ENCODE measurements around the gene NUDCD3.

Gene NUDCD3

DNA sequence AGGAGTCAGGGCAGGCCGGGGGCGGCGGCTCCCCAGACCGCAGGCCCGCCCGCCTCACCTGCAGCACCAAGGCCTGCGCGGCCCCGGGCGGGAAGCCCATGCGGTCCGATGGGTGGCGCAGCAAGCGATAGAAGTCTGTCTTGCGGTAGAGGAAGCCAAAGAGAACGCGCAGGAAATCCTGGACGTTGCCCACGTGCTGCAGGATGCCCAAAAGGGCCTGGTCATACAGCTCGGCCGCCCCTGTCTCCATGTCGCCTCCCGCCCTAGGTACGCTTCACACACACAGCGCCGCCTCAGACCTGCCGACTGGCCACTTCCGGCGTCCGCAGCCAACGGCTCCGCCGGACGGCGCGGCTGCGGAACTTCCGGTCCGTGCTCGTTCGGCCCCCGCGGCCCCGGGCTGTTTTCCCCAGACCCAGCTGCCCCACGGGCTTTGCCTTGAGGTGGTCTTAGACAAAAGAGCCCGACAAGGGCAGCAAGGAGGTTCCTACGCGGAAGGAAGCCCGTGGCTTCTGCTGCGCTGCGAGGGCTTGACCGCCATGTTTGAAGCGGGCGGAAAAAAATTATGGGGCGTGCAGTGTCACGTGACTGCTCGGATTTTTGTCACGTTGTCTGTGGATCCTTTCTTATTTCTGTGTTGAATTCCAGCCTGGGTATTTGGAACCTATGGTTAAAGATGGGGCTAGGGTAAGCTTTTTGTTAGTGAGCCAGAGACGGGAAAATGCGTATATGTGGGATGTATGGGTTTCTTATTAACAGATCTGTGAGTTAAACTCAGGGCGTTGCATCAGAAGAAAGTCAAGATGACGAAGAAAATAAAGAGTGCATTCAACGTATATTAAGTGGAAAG lies at the start of gene NUDCD3:
TSS of gene NUDCD3 (minus strand) at position 308 of the 850 bp plus-strand sequence. CDS start at position 250, 58 bp downstream.
- DNase-seq = peak; percentile 83

DNA sequence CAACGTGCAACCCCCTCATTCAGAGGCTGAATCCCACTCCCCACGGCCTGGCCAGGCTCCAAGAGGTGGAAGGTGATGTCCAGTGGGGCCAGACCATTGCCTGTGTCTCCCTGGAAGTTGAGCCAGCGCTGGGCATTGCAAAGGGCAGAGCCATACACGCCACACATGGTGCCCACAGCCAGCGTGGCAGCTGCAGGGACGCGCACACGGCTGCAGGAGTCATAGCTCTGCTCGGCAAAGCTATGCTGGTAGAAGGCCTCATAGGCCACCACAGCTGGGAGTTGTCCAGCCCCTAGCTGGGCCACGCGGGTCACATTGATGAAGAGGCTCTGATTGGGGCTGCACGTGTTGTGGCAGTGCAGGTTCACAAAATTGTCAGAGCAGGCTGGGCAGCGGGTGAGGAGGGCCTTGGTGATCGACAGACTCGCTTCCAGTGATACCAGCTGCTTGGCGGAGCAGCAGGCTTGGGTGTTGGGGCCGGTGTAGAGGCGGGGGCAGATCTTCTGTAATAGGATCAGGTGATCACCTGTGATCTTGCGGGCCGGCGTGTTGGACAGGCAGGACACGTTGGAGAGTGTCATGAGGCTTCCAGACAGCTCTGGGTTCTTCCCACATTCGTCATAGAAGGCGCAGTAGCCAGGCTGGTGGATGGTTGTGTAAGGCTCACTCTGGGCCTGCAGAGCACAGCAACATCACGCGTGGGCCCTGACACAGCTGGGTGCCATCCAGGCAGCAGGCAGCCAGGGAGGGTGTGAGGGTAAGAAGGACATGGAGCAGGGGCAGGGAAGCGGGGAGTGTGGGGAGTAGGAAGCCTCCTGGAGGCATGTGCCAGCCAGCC lies 49.4 kb upstream of the NUDCD3 start:
- no peak for DNase-seq

DNA sequence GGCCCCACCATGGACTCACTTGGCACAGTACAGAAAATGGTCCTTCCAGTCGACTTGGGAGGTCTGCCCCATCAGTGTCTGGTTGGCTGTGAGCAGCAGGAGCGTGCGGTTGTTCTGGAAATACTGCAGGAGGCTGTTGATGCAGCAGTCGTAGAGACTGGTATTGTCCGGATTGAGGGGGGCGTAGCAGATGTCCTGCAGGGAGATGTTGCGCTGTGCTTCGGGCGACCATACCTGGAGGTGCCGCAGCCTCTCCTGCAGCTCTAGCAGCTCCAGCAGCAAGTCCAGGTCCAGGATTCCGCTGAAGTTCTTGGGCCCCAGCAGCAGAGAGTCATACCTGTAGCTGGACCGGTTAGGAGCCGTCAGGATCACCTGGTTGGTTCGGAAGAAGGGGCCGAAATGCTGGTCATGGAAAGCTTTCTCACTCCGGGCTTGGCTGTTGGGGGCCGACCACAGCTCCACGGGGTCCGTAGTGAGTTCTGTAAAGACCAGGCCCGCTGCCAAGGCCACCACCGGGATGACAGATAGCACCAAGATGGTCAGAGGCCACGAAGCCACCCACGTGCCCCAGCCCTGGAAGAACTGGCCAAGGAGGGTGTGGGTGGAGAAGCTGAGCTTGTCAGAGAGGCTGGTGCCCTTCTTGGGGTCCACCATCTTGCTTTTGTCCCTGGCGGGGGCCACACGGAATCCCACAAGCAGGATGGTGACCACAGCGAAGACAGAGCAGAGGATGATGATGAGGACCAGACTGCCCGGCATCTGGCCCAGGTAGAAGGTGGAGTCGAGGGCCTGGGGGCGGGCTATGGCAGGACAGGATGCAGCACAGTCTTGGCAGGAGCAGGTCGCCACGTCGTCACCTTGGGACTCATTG lies 48.6 kb upstream of the NUDCD3 start:
- no peak for DNase-seq

DNA sequence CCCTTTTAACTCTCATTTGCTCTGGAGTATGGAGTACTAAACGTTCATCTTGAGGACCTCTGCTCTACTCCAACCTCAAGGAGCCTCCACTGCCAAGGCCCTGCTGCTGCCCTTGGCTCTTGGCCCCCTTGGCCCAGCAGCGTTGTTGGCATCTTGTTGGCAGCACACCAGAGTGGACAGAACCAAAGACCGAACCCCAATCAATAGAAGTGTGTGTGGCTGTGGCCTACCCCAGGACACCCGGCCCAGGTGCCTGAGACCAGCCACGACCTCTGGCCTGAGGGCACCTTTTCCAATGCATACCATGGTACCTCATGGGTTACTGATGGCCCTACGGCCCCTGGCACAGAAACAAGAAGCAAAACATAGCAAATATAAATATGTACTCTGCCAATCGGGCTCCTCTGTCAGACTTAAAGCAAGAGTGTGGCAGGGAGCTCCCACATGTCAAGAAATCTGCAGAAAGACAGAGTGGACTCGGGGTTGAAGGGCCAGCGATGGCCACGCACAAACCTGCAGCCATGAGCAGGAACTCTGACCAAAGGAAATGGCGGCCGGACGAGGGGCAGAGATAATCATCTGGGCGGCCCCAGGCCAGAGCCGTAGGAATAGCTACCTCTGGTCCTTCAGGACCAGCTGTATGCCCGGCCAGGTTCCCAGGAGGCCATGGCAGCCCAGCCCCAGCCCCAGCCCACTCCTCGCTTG lies 47.8 kb upstream of the NUDCD3 start:
- DNase-seq = no peak

DNA sequence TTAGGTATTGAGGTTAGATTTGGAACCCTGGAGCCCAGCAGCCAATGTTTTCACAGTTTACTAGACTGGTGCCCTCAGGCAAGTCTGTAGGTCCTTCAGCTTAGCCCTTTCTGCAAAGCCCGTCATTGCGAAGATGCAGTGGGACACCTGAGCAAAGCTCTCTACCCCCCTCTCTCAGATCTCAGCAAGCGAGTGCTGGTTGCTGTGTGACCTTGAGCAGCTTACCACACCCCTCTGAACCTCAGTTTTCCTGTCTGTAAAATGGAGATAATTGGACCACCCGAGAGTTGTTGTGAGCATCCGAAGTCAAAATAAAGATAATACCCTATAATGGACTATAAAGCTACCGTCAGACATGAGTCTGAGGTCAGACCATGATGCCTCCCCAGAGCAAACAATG lies 47.0 kb upstream of the NUDCD3 start:
- DNase-seq = no peak

DNA sequence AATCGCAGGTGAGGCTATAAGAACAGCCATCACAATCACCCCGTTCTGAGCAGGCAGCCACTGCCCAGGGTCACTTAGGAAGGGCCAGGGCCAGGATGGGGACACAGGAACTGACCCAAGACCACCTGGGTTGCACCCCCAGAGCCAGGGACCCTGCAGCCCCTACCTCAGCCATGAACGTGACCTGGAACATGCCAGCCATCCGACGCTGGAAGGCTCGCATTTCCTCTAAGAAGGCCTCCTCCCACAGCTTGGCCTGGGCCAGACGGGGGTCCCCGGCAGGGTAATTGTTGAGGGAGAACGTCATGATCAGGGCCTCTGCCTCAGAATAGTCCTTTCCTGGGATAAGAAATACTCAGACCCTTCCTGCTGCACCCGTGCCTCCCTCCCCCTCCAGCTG lies 45.6 kb upstream of the NUDCD3 start:
- DNase-seq = no peak

DNA sequence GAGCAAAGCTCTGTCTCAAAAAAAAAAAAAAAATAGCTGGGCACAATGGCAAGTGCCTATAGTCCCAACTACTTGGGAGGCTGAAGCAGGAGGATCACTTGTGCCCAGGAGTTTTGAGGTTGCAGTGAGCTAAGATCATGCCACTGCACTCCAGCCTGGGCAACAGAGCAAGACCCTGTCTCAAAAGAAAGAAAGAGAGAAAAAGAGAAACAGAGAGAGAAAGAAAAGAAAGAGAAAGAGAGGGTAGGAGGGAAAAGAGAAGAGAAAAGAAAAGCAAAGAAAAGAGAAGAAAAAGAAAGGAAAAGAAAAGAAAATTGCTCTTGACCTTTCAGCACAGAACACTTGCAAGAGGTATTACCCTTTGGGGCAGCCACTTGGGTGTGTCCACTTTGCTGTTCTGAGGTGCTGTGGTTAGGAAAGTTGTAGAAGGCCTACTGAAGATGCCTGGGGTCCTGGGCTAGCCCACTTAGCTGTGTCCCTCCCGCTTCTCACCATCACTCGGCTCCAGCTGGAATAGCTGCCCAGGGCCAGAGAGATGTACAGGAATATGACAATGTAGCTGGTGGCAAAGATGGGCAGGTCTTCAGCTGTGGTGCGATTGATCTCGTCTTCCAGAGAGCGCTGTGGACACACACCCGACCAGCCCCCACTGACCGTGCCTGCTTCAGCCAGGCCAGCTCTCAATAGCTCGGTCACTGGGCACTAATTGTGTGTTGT lies 45.0 kb upstream of the NUDCD3 start:
- DNase-seq = no peak

DNA sequence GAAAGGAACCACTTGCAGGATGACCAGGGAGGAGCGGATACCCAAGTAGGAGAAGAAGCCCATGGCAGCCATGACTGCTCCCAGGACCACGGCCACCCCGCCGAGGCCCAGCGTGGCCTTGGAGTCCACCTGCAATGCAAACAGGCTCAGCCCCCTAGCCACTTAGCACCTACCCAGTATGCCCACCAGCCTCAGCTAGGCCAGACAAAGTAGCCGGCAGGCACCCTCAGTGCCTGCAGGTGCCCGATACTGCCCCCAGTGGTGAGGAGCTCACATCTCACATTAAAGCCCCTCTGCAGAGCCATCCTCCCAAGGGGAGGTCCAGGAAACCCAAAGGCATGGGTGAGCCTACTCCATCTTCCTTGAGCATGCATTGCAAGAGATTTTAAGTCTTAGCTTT lies 44.0 kb upstream of the NUDCD3 start:
- no peak for DNase-seq

DNA sequence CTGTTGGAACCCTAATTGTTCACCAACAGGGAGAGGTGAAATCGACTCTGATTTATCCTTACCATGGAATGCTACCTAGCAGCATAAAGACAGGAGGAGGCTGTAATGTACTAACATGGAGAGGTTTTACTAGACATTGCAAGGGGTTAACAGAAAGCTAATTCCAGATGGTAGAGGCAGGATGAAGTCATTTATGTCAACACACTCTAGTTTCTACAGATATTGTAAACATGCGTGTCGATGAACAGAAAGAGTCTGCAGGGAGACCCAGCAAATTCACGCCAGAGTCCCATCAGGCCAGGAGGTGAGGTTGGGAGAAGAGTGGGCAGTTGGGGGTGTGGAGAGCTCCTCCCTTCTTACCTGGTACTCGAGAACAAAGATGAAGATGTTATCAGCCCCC lies 43.6 kb upstream of the NUDCD3 start:
- no peak for DNase-seq

DNA sequence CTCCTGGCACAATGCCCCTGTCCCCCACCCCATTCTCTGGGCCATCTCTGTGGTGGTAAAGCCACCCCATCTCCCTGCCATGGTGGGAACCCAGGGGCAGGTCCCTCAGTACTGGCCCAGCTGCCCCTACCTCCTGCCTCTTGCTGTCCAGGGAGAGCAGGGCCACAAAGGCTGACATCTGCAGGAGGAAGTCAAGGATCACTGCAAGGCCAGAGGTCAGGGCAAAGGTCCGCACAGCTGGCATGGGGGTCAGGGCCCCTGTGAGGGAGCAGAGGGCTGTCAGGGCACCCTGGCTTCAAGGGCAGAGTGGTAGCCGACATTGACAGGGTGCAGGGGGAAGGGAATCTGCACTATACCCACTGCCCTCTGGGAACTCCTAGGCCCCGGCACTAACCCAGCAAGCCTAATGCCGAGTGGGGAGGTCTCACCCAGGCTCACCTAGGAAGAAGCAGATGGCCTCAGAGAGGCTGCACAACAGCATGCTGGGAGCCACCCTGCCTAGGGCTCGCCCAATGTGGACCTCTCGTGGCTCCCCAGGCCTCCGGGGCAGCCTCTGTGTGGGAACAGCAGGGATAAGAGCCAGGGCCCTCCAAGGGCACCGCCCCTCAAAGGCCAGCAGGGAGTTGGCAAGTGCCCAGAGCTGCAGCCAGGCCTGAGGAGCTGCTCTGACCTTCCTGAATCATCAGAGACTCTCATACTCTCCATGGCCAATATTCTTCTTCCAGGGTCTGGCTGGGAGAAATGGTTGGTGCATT lies 43.0 kb upstream of the NUDCD3 start:
- no peak for DNase-seq

DNA sequence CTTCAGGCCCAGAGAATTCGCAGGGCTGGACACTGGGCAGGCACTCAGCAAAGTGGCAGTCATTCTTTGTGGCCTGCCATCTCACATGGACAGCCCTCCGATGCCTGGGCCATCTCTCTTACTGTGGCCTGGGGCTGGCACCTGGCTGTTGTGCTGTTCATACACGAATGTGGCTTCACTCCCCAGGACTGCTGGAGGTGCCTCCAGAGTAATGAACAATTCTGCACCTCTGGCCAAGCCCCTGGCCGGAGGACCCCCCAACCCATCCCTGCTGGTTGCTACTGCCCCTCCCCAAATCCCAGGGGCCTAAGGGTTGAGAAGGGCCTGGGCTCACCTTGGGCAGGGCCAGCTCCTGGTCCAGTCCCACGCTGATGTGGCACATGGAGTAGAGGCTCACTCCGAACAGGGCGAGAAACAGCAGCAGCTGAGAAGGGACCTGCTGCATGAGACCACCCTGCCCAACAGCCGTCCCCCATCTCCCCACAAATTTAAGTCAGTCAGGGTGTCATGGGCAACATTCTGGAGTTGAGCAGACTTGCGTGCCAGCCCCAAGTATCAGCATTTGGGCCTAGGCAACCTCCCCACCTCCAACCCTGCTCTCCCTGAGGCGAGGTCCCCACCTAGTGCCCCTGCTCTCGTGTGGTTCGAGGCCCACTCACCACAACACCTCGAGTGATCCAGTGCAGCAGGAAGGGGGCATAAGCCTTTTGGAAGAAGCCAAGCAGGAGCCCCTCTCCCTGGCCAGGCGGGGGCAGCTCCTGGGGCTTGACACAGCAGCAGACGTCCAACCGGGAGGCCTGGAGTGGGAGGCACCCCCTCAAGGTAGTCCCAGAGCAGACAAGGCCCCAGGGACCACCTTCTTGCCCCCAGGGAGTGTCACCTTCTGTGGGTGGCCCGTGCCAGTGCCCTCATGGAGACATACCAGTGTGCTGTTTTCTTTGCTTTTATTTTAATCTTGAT lies 41.2 kb upstream of the NUDCD3 start:
- no peak for DNase-seq

DNA sequence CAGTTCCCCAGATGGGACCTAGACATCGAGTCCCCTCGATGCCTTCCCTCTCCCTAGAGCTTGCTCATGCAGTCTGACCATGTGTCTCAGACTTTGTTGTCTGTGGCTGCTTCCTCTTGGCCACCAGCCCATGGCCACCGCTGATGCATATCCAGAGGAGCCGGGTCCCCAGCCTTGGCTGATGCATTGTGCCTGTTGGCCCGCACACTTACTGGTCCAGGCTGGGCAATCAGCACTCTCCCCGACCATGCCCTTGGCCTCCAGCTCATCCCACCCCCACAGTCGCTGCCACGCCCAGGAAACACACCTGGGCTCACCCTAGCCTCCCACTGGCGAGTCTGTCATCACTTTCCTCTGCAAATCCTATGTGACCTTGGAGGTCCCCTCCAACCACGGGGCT lies 40.5 kb upstream of the NUDCD3 start:
- DNase-seq = no peak

DNA sequence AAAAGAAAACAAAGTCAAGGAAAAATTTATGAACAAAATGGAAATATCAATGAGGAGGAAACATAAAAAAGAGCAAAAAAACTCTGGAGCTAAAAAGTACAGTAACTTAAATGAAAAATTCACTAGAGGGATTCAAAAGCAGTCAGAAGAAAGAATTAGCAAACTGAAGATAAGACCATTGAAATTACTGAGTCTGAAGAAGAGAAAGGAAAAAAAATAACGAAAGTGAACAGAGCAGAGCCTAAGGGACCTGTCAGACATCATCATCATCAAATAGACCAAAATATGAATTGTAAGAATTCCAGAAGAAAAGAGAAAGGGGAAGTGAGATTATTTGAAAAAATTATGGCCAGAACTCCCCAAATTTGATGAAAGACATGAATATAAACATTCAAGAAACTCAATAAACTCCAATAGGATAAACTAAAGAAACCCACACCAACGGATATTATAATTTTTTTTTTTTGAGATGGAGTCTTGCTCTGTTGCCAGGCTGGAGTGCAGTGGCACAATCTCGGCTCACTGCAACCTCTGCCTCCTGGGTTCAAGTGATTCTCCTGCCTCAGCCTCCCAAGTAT lies 34.4 kb upstream of the NUDCD3 start:
- no peak for DNase-seq

DNA sequence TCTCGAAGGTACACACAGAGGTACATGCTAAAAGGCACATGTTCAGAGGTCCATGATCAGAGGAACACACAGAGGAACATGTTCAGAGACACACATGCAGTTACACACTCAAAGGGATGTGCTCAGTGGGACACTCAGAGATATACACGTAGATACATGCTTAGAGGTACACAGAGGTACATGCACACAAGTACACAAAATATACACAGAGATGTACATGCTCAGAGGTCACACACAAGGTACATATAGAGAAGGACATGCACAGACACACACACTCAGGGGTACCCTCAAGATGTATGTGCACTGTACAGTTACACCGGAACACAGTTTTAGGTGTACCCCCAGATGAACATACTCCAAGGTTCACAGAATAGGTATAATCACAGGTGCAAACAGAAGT lies 31.9 kb upstream of the NUDCD3 start:
- no peak for DNase-seq

DNA sequence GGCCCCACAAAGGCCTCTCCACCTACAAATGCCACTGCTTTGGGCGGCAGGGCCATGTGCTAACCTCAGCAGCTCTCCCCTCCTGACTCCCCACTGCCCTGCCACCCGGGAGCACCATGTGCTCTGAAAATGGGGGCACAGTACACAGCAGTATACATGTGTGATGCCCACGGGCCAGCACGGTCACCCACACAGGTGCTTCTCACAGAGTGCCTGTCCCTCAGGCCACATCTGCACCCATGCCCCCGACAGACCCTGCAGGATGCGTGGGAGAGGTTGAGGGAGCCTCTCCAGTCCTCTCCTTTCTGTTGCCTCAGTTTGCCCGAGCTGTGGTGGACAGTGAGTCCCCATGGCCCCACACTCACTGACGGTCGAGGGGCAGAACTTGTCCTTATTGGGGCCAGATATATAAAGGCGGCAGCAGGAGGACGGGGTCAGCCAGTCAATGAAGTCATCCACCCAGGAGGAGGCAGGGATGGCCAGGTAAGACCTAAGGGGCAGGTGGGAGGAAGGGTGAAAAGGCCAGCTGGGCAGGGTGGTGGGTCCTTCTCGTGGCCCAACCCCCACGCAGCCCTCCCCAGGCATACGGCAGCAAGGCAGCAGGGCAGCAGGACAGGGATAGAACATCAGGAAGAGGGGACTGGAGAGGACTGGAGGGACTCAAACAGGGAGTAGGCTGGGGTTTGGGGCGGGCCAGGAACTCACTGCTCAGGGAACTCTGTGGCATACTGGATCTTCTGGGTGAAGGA lies 31.1 kb upstream of the NUDCD3 start:
- DNase-seq = no peak

DNA sequence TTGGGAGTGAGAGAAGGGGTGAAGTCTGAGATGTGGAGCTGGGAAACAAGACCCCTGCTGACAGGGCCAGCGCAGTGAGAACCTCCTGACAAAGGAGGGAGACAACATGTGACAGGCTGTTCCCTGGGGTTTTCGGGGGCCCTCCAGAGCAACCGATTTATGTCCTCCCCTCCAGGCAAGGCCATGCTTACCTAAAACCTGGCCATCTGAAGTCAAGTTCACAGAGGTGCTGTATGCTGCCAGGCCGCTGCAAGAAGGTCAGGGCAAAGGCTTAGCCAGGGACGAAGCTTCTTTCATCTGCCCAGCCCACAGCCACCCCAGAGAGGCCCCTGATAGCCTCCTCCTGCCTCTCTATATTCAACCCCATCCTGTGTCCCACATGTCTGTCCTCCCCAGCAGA lies 30.1 kb upstream of the NUDCD3 start:
- no peak for DNase-seq

DNA sequence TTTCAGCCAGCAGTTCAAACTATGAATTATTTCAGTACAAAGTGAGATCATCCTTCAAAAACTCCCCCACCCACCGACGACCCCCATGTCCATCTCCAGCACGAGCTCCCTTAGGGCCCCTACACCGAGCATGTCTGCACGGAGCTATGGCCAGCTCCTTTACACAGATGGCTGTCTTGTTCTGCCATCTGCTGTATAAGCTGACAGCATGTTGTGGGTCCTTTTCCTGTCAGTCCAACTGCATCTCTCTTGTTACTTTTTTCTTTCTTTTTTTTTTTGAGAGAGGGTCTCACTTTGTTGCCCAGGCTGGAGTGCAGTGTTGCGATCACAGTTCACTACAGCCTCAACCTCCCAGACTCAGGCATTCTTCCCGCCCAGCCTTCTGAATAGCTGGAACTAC lies 29.1 kb upstream of the NUDCD3 start:
- DNase-seq = no peak

DNA sequence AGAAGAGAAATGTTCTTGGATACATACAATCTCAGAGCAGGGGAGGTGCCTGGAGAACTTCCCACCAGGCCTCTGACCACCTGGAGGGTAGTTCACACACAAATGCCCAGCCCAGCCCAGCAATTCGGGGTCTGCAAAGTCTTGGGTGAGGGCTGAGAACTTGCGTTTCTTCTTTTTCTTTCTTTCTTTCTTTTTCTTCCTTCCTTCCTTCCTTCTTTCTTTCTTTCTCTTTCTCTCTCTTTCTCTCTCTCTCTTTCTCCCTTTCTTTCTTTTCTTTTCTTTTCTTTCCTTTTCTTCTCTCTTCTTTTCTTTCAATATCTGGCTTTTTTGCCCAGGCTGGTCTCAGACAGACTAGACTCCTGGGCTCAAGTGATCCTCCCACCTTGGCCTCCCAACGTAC lies 28.3 kb upstream of the NUDCD3 start:
- DNase-seq = no peak

DNA sequence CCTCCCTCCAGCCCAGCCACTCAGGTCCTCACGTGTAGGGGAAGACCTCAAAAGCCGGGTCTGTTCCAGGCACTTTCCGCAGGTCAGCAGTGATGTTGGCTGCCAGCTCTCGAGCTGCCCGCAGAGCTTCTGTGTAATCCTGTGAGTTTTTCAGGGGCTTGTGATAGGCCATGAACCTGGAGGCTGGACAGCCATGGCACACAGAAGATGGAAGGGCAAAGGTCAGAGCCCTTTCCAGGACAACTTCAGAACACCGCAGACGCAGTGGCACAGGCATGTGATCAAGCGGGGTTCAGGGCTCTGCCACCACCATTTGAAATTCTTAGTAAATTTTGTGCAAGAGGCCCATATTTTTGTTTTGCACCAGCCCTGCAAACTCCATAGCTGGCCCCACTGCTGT lies 26.7 kb upstream of the NUDCD3 start:
- DNase-seq = no peak
